Measurements from ENCODE around the gene GLIPR1L1. TPM values are rescaled to one million over a fixed set of nuclear protein-coding genes. Genes with fewer than 3 reads are reported as not detected.

GLIPR1L1 gene
- total RNA-seq, 3 donors from 2014 or later (not counting 1 experiment from before 2014, with no cell fraction given) = not detected

- Mint-ChIP-seq H3K4me1 (peaks cover 43 to 45% of the 10 kb centered on the region in 2 donors), H3K27ac (peak overlapping the region; percentile 92 to 94), H3K4me3 (peak overlapping the region; percentile 92), H3K27me3 (ENCODE audit: low read depth in 2 of 2) (no peaks in the 10 kb centered on the region), H3K9me3 (no peaks in the 10 kb centered on the region), H3K36me3 (no peaks in the 10 kb centered on the region)
- peaks cover 4% of the 10 kb centered on the region for H3K4me1 ChIP-seq (ENCODE audit: control insufficient read depth, insufficient read depth, low read length)
- H3K9me3 ChIP-seq (ENCODE audit: control insufficient read depth, insufficient read depth, low read length) = no peaks in the 10 kb centered on the region
- intact Hi-C loops (cut with micrococcal nuclease) = no loop called here
- no peak overlapping the region for H3K4me3 ChIP-seq (ENCODE audit: low read length)
- WGBS (ENCODE audit: insufficient coverage) = 88% methylated on average over 1 of the region's 1 CpG
- DNase-seq (peak in 1 of 2 donors; percentile 16), ATAC-seq (no peak)
- H3K27me3 ChIP-seq (ENCODE audit: control insufficient read depth, insufficient read depth, low read length) = no peaks in the 10 kb centered on the region
- TF ChIP-seq CTCF (IDR thresholded peaks at IDR 0.05) = no peak
- peak overlapping the region; percentile 87 for H3K27ac ChIP-seq (ENCODE audit: low read length)
- no peaks in the 10 kb centered on the region for H3K36me3 ChIP-seq (ENCODE audit: control insufficient read depth, insufficient read depth, low read length)
Measured at GRCh38 chr12:75389061-75389460, 54.6 kb downstream of the GLIPR1L1 start.

GRCh38 chr12:75389706-75390105 lies 55.2 kb downstream of the GLIPR1L1 start:
- H3K36me3 Mint-ChIP-seq = no peaks in the 10 kb centered on the region
- no peaks in the 10 kb centered on the region for H3K27me3 ChIP-seq (ENCODE audit: control insufficient read depth, insufficient read depth, low read length)
- DNase-seq = peak in 1 of 2 donors; percentile 23

DNA sequence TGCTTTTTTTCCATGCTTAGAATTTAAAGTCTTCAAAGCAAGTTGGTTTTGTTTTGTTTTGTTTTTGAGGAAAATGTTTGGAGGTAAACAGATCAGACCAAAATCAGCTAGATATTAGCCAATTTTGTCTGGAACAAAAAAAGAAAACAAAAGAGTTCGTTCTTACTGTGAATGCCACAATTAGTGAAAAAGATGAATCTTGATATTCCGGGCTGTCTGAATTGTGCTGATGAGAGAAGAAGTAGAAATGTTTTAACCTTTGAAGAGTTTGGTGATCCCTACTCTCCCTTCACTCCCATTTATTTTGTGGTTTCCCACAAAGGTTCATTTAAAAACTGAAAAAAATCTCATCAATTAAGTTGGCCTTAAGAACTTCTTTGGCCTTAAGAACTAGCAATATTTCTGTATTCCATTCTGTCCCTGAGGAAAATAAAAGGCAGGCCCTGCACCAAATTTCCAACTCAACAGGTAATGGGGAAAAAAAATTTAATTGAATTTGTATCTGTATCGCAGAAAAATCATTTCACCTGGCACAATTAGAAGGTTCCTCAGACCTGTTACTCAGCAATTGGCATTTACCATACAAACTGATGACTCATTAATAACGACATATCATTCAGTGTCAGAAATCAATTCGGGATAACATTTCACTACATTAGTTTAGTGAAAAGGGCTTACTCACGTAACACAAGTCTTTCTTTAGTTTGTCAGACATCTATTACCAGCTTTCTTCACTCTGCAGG lies 55.9 kb downstream of the GLIPR1L1 start:
- no peaks in the 10 kb centered on the region for H3K9me3 Mint-ChIP-seq
- 37% methylated on average over 6 of the region's 6 CpGs for WGBS (ENCODE audit: insufficient coverage)
- H3K4me1 Mint-ChIP-seq = peaks cover 43 to 45% of the 10 kb centered on the region in 2 donors
- no peaks in the 10 kb centered on the region for H3K27me3 ChIP-seq (ENCODE audit: control insufficient read depth, insufficient read depth, low read length)
- no peaks in the 10 kb centered on the region for H3K36me3 Mint-ChIP-seq
- peak overlapping the region; percentile 87 for H3K27ac ChIP-seq (ENCODE audit: low read length)
- TF ChIP-seq CTCF (IDR thresholded peaks at IDR 0.05) = no peak
- no peaks in the 10 kb centered on the region for H3K9me3 ChIP-seq (ENCODE audit: control insufficient read depth, insufficient read depth, low read length)
- peak overlapping the region; percentile 92 to 94 for H3K27ac Mint-ChIP-seq
- DNase-seq = peak in 1 of 2 donors; percentile 6
- H3K36me3 ChIP-seq (ENCODE audit: control insufficient read depth, insufficient read depth, low read length) = no peaks in the 10 kb centered on the region
- peaks cover 4% of the 10 kb centered on the region for H3K4me1 ChIP-seq (ENCODE audit: control insufficient read depth, insufficient read depth, low read length)
- ATAC-seq = no peak
- H3K4me3 Mint-ChIP-seq = peak overlapping the region; percentile 92
- intact Hi-C loops (cut with micrococcal nuclease) = loop anchor here (2.0 kb wide), 1 partner anchor 60 kb away; the partner anchor contains the start of gene CAPS2
- H3K4me3 ChIP-seq (ENCODE audit: low read length) = peak overlapping the region; percentile 70
- no peaks in the 10 kb centered on the region for H3K27me3 Mint-ChIP-seq (ENCODE audit: low read depth in 2 of 2)

More at GRCh38 chr12:75389706-75390105, 55.2 kb downstream of the GLIPR1L1 start:
- no peak for ATAC-seq
- Mint-ChIP-seq H3K27ac (peak overlapping the region; percentile 92 to 94), H3K4me1 (peaks cover 43 to 45% of the 10 kb centered on the region in 2 donors), H3K4me3 (peak overlapping the region; percentile 92), H3K9me3 (no peaks in the 10 kb centered on the region), H3K27me3 (ENCODE audit: low read depth in 2 of 2) (no peaks in the 10 kb centered on the region)
- intact Hi-C loops (cut with micrococcal nuclease) = loop anchor here (2.0 kb wide), 1 partner anchor 59 kb away; the partner anchor contains the start of gene CAPS2
- WGBS (ENCODE audit: insufficient coverage) = no CpG with 5 or more reads among the region's 1 CpG
- peak overlapping the region; percentile 87 for H3K27ac ChIP-seq (ENCODE audit: low read length)
- peaks cover 4% of the 10 kb centered on the region for H3K4me1 ChIP-seq (ENCODE audit: control insufficient read depth, insufficient read depth, low read length)
- no peaks in the 10 kb centered on the region for H3K9me3 ChIP-seq (ENCODE audit: control insufficient read depth, insufficient read depth, low read length)
- peak overlapping the region; percentile 70 for H3K4me3 ChIP-seq (ENCODE audit: low read length)
- no peak for TF ChIP-seq CTCF (IDR thresholded peaks at IDR 0.05)
- H3K36me3 ChIP-seq (ENCODE audit: control insufficient read depth, insufficient read depth, low read length) = no peaks in the 10 kb centered on the region
